ENCODE data around the gene GAS2.

DNA sequence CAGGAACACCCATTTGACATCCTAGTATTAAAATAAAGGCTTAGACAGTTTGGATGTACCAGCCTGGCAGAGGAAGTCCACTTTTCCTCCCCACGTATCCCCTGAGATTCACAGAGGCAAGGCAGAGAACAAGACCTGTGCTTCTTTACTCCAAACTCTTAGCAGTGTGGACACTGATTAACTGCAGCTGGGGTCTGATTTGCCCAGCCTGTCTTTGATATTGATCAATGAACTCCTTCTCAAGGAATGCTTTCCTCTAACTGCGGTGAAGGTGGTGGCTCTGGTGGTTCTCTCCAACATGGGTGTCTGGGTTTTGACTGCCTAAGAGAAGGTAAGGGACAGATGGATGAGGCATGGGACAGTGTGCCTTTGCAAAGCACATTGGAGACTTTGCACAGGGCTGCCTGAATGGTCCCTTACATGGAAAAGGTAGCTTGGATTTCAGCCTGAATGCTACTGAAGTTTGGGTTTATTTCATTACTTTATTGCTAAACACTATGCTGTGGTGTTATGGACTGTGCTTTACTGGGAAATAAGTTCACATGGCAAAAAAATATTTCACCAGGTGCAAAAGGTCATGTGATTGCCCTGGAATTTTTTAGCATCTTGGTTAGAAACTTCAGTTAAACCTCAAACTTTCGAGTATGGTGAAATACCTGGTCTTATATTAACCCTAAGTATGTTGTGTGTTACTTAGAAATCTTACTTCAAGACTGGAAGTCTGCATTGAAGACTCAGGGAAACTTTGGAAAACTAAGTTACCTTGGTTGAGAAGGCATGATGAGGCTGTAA lies 1.8 kb downstream of the GAS2 start:
- TF ChIP-seq, protein P1, sequence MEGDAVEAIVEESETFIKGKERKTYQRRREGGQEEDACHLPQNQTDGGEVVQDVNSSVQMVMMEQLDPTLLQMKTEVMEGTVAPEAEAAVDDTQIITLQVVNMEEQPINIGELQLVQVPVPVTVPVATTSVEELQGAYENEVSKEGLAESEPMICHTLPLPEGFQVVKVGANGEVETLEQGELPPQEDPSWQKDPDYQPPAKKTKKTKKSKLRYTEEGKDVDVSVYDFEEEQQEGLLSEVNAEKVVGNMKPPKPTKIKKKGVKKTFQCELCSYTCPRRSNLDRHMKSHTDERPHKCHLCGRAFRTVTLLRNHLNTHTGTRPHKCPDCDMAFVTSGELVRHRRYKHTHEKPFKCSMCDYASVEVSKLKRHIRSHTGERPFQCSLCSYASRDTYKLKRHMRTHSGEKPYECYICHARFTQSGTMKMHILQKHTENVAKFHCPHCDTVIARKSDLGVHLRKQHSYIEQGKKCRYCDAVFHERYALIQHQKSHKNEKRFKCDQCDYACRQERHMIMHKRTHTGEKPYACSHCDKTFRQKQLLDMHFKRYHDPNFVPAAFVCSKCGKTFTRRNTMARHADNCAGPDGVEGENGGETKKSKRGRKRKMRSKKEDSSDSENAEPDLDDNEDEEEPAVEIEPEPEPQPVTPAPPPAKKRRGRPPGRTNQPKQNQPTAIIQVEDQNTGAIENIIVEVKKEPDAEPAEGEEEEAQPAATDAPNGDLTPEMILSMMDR (conservative IDR thresholded peaks at IDR 0.05 in 1 of 2, IDR thresholded peaks at IDR 0.05 in 1 of 2; ENCODE audit: extremely low read depth in 1 of 2, insufficient read depth in 1 of 2, low read depth in 1 of 2, low read length in 2 of 2): no peak
- TF ChIP-seq EZH2 (IDR thresholded peaks at IDR 0.05; ENCODE audit: borderline replicate concordance, low read length): no peak

Data from mammary epithelial cell (primary cell).